Myocyte (in vitro differentiated cells): ENCODE measurements around the gene FBXL12. TPM values are rescaled to one million over a fixed set of nuclear protein-coding genes. Genes with fewer than 3 reads are reported as not detected.
"Not testable (repeated sequence)": the region's sequence is repeated elsewhere in the genome, so short reads cannot be mapped to it uniquely, and the experiment has no call there.

Experiments used
- DNase-seq: peaks from one replicate; pipeline ENCODE4 v3.0.0-alpha.2; 2012; ENCODE audit warnings: low read depth
- total RNA-seq: library from RNA; depleted of rRNA; stranded (reverse); fragments of >200 nt; gene quantifications from 2 replicates; pipeline ENCODE4 v1.2.3, GENCODE V29; 2014

Gene FBXL12
- total RNA-seq, 1 donor from 2014 or later: 25.4 TPM

- DNase-seq: peak; percentile 23
These were observed 20.5 kb upstream of the FBXL12 start for GRCh38 chr19:9839415-9839814.

- no peak for DNase-seq
These were observed 19.4 kb upstream of the FBXL12 start for GRCh38 chr19:9838324-9838723.

- DNase-seq: peak; percentile 54
These were observed 17.1 kb upstream of the FBXL12 start for GRCh38 chr19:9836021-9836420.

GRCh38 chr19:9835507-9835949 lies 16.6 kb upstream of the FBXL12 start:
- DNase-seq: no peak

GRCh38 chr19:9834726-9835506 lies 16.0 kb upstream of the FBXL12 start, which contains the start of gene PIN1:
Gene PIN1, plus strand, starts transcription at chr19:9835318. Its CDS starts 27 bp downstream, at chr19:9835345.
- DNase-seq: peak; percentile 99

GRCh38 chr19:9834307-9834725 lies 15.4 kb upstream of the FBXL12 start:
- DNase-seq: no peak

GRCh38 chr19:9828551-9829063 lies 9.7 kb upstream of the FBXL12 start:
- DNase-seq: no peak

- DNase-seq: peak; percentile 95
These were observed 8.7 kb upstream of the FBXL12 start, which contains the start of gene UBL5 for GRCh38 chr19:9827289-9828238. Gene UBL5, plus strand, starts transcription at chr19:9827918. Its CDS starts 420 bp downstream, at chr19:9828338.

- peak; percentile 90 for DNase-seq
These were observed 4.9 kb upstream of the FBXL12 start for GRCh38 chr19:9823816-9824215.

- DNase-seq: not testable (repeated sequence)
These were observed 1.2 kb upstream of the FBXL12 start for GRCh38 chr19:9820034-9820433.

GRCh38 chr19:9819596-9819909 lies 674 bp upstream of the FBXL12 start:
- no peak for DNase-seq

GRCh38 chr19:9818175-9818733 lies 625 bp downstream of the FBXL12 start:
- DNase-seq: no peak

GRCh38 chr19:9811139-9811538 lies 7.7 kb downstream of the FBXL12 start:
- no peak for DNase-seq

GRCh38 chr19:9808855-9809824 lies 9.7 kb downstream of the FBXL12 start:
- DNase-seq: no peak

- no peak for DNase-seq
These were observed 12.1 kb downstream of the FBXL12 start for GRCh38 chr19:9806803-9807202.

- no peak for DNase-seq
These were observed 16.9 kb downstream of the FBXL12 start for GRCh38 chr19:9801976-9802375.

- no peak for DNase-seq
These were observed 19.7 kb downstream of the FBXL12 start for GRCh38 chr19:9799162-9799561.

GRCh38 chr19:9797871-9798270 lies 21.0 kb downstream of the FBXL12 start:
- DNase-seq: no peak

GRCh38 chr19:9796113-9796773 lies 22.6 kb downstream of the FBXL12 start:
- DNase-seq: peak; percentile 89
